NCI-H510A (cell line): ENCODE data around the gene MED17.
A peak's percentile ranks its signal among the peaks of the same experiment; 100 is the strongest.

Experiments
- DNase-seq: peaks from one replicate; lab custom pipeline; 2025; lab: John Stamatoyannopoulos, UW

MED17 gene

DNA sequence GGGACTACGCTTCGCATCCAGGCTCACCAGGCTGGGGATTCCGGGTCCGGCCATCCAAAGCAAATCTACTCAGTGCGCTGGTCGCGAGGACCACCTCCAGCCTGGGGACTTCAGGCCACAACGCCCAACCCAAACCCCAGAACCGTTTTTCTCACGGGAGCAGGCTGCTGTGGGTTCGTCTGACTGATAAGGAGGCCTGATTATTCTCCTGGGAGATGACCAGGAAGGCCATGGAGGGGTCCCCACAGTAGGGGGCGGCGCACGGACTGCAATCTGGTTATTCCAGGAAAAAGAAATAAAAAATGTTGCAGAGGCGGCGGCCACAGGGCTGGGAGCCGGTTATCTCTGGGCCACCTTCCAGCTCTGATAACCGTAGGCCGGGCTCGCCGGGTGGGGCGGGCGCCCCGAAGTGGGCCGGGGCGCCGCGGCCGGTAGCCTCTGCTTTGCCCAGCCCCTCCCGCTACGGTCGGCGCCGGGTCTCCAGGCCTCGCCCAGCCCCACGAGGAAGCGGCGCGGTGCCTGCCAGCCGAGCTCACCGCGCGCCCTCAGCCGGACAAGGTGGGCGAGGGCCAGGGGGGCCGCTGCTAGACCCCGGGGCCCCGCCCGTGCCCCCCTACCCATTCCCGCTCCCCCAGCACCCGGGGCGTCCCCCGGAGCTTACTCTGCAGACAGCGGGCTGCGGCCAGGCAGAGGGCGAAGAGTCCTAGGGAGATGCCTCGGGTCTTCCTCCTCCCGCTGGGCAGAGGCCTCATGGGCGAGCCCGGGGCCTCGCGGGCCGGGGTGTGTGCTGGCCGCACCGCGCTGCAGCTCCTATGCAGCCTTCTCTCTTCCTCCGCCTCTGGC lies 65.9 kb downstream of the MED17 start:
- peak; percentile 67 for DNase-seq

DNA sequence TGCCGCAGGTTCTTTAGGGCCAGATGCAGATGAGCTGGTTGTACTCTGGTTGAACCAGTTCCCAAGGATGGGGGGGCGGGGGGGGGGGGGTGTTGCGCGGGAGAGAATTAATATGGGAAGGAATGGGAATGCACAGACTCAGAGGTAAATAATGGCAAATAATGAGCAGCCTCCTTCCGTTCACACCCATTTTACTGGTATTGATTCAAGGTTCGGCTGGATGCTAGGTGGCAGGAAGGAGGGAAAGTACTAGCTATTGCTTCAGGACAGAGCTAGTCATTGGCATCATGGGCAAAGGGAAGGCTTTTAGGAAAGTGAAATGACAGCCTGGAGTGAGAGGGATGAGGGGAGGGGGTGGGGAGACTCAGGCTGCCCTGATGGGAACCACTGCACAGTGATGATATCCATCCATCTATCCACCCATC lies 66.5 kb downstream of the MED17 start, which contains the start of gene VSTM5:
VSTM5 (minus strand) TSS at position 25 of the 425 bp plus-strand sequence. CDS start 116 bp downstream, outside the sequence.
- no peak for DNase-seq

DNA sequence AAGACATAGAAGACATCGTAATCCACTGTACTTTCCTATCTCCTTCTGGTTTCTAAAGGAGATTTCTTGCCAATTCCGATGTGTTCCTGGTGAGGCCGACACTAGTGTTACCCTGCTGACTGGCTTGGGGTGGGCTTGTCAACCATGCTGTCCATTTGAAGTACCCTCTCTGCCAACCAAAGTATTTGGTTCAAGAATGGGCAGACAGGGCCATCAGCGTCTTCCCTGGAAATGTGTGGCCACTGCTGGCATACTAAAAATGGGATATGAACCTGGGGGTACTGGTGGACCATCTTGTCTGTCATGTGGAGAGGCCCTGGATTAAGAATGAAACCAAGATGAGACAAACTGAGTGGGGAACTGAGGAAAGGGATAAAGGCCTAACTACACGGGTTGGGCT lies 68.2 kb downstream of the MED17 start:
- DNase-seq = no peak

DNA sequence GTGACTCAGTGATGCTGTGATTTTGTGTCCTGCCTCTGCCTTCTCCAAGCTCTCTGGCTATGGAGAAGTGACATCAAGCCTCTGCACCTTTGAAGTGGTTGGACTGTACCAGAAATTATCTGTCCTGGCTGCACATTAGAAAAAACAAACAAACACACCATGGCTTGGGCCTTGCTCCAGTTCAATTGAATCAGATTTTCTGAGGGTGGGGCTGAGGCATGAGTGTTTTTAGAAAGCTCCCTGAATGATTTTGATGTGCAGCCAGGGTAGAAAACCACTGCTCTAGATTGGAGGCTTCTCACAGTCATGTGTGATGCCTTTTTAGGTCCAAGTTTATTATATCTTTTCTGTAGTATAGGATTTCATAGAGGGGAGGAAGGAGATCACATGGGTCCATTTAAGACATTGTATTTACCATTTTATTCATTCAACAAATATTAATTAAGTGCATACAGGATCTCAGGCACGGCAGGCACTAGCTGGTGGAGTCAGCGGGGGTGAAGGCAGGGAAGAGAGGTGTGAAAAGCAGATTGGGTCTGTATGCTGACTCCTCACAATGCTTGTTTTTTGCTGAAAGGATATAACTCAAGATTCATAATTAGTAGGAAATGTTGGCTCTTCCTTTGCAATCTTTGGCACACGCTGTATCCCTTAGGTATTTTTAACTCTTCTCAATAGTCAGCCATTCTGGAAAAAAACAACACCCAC lies 73.5 kb downstream of the MED17 start:
- DNase-seq = no peak

DNA sequence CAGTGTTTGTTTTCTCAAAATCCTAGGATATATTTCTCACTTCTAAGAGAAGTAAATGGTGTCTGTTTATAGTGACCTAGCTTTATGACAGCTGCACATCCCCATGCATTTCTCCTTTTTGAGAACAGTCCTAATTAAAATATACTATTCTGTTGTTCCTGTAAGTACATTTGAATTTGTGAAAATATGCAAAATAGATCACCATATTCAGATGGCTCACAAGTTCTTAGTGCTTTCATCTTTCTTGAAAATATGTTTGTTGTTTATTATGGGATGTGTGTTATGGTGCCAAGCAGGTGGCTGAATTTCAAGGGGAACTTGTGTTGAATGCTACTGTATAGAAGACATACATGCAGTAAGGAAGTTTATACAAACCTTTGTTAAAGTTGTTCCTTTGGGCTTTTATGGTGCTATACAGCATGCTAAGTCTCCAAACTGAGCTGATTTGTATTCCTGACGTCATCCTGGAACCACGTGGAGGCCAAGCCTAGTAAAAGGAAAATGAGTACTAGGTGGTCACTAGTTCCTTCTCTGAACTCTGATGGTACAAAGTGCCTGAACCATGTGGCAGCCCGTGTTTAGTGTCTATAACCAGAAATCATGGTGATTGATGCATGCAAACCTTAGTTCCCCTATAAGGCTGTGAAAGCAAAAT lies 74.2 kb downstream of the MED17 start:
- DNase-seq = no peak

DNA sequence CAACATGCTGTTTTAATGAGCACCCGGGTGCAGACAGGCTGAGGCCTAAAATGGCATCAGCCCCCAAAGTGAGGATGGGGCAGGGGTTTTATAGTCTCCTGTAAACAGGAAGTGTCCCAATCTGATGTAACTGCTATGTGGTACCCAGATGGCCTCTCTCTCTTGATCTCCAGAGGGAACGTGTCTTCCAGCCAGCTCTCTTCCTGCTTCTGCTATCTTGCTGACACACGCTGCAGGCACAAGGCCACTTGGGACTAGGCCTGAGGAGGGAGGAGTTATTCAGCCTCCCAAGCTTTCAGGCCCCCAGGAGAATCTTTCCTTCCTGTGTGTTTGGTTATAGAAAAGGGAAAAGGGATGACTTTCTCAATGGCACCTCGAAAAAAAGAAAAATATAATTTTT lies 77.7 kb downstream of the MED17 start:
- no peak for DNase-seq
